Upper lobe of left lung (tissue), 4 donors: Measurements from ENCODE around the gene COL9A3.

Experiments
- CTCF ChIP-seq, 6 experiments: fragments of 450-650 bp in 4 of 6; fragments of 200-600 bp in 2 of 6; sonication (generic) in 2 of 6; IDR thresholded peaks; one replicate each; pipeline ENCODE4 v1.5.1; 2016 to 2019; ENCODE audit warnings: antibody characterized with exemption in 6 of 6
- EP300 ChIP-seq, 4 donors: sonication (generic); formaldehyde crosslinking; IDR thresholded peaks; one replicate each; pipeline ENCODE4 v1.5.1; 2017; ENCODE audit warnings: antibody characterized with exemption in 4 of 4, control low read depth in 2 of 4
- POLR2AphosphoS5 ChIP-seq, 2 donors: sonication (generic); formaldehyde crosslinking; IDR thresholded peaks; one replicate each; pipeline ENCODE4 v1.5.1; 2017; ENCODE audit warnings: antibody characterized with exemption in 2 of 2

- TF ChIP-seq CTCF (IDR thresholded peaks at IDR 0.05) (no peak), POLR2AphosphoS5 (IDR thresholded peaks at IDR 0.05) (no peak), EP300 (IDR thresholded peaks at IDR 0.05) (no peak)
These were observed 2.8 kb downstream of the COL9A3 start for GRCh38 chr20:62819494-62820174.
